ENCODE measurements around the gene ERCC8.

The ERCC8 gene

DNA sequence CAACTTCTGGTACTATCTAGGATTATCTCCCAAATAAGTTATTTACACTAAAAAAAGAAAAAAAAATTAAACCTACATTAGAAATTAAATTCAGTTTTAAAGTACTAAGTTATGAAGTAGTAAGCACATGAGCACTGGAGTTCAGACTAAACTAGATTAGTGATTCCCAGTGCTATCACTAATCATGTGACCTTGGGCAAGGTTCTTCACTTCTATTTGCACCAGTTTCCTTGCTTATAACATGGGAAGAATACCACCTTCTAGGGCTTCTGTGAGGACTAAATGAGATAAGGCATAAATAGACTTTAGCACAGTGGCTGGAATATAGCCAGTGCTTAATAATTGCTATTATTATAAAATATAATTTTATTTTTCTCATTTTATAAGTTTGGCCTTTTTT, 111.3 kb downstream of the ERCC8 start:
- DNase-seq: no peak

DNA sequence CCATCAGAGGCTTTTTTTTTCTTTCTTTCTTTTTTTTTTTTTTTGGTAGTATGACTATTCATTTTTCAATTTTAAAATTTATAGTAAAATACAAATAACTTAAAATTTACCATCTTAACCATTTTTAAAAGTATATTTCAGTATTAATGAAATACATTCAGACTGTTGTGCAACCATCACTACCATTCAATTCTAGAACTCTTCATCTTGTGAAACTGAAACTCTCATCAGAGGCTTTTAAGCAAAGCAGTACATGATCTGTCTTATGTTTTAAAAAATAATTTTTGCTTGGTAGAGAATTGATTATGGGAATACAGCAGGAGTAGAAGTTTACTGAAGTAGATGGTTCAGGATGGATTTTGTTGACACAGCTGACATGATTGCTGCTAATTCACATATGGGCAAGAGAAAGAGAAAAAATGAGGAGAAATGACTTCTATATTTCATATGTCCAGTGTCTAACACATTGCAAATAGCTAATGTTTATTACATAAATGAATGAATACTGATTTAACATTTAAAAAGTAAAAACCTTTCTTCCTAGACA, 114.2 kb downstream of the ERCC8 start:
- no peak for DNase-seq

DNA sequence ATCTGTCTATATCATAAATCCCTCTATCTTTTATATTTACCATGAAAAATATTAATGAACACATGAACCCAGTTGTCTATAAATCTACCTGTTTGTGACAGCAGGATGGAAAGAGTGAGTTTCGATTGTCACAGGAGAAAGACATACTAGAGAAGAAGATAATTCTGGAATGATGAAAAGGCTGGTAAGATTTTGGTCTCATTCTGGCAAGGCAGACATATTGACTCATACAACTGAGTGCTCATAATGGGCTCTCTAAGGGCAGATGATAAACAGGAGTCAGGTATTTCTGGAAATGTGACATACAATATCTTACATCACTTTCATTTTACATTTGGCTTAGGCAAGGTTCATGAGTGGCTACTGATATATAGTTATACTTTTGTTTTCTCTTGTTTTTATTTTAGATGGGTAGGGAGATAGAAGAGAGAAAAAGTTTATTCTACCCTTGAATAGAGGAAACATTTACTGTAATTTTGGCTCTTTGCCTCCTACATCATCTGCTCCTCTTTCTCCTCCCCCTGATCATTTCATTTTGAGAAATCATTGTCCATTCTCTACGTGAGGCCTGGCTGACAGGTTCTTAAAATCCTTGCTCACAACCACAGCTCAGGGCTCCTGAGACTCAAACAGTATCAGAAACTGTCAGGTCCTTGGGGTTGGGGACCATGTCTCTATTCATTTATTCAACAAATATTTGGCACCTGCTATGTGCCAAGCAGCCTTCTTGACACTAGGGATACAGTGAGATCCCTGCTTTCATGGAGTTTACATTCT, 115.2 kb downstream of the ERCC8 start:
- DNase-seq: no peak

DNA sequence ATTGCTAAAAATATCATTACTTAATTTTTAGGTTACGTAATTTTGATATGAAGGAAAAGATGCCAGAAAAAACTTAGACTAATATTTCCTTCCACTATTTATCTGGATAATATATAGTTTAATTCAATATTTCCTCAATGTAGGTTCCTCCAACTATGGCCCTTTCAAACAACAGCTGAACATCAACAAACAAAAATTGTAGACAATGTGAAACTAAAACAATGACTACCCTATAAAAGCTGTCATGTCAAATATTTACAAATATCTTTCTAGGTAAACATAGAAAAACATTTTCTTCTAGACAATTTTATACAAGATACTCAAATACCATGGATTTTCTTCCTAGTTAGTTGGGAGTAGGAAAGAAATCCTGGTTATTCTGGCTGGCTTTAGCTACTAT, 117.7 kb downstream of the ERCC8 start:
- DNase-seq: no peak

DNA sequence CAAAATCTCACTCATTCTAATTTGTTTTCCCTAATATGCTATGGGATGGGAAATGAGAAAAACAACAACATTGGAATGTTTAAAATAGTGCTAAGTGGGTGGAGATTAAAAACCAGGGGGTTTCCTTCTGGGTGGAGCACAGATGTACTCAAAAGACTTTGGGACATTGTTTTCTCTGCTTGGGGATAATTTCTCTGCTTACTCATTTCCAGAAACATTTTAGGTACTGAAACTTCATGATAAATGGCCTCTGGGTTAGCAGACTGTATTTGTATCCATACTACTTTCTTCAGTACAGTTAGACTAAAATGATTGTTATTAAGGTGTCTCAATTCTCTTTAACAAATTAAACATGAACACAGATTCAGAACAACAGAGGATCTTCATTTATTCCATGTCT, 118.2 kb downstream of the ERCC8 start:
- DNase-seq: no peak
